GM21576 (cell line): ENCODE results near the gene MUC15.

Source experiments
- ATAC-seq: cut with Tn5 transposase; IDR thresholded peaks from one replicate; pipeline ENCODE4 v1.9.1; 2021; ENCODE audit warnings: mild to moderate bottlenecking, moderate library complexity; ENCODE audit not compliant: unreplicated experiment

MUC15 gene

GRCh38 chr11:26575946-26576345, 3.9 kb upstream of the MUC15 start:
- no peak for ATAC-seq

- no peak for ATAC-seq
Measured at GRCh38 chr11:26573896-26574295, 1.8 kb upstream of the MUC15 start.

GRCh38 chr11:26572770-26573402, 823 bp upstream of the MUC15 start:
- no peak for ATAC-seq

GRCh38 chr11:26569646-26570045, 2.4 kb downstream of the MUC15 start:
- no peak for ATAC-seq

GRCh38 chr11:26558190-26558589, 13.9 kb downstream of the MUC15 start:
- no peak for ATAC-seq

GRCh38 chr11:26557666-26558065, 14.4 kb downstream of the MUC15 start:
- no peak for ATAC-seq

GRCh38 chr11:26556582-26556981, 15.5 kb downstream of the MUC15 start:
- ATAC-seq = no peak

GRCh38 chr11:26554455-26554854, 17.6 kb downstream of the MUC15 start:
- no peak for ATAC-seq

GRCh38 chr11:26553182-26553581, 18.9 kb downstream of the MUC15 start:
- ATAC-seq = no peak

- ATAC-seq = no peak
Measured at GRCh38 chr11:26551186-26551801, 20.8 kb downstream of the MUC15 start.

- ATAC-seq = no peak
Measured at GRCh38 chr11:26550022-26550421, 22.0 kb downstream of the MUC15 start.

GRCh38 chr11:26549176-26549575, 22.9 kb downstream of the MUC15 start:
- no peak for ATAC-seq

GRCh38 chr11:26541870-26542269, 30.2 kb downstream of the MUC15 start:
- ATAC-seq = no peak

- ATAC-seq = no peak
Measured at GRCh38 chr11:26539517-26539916, 32.5 kb downstream of the MUC15 start.

- no peak for ATAC-seq
Measured at GRCh38 chr11:26537341-26537740, 34.7 kb downstream of the MUC15 start.

- no peak for ATAC-seq
Measured at GRCh38 chr11:26527685-26528084, 44.4 kb downstream of the MUC15 start.

GRCh38 chr11:26522912-26523610, 49.0 kb downstream of the MUC15 start:
- ATAC-seq = no peak

- no peak for ATAC-seq
Measured at GRCh38 chr11:26519469-26519868, 52.6 kb downstream of the MUC15 start.

- ATAC-seq = no peak
Measured at GRCh38 chr11:26512196-26512595, 59.9 kb downstream of the MUC15 start.

GRCh38 chr11:26510756-26511155, 61.3 kb downstream of the MUC15 start:
- no peak for ATAC-seq

GRCh38 chr11:26510164-26510563, 61.9 kb downstream of the MUC15 start:
- ATAC-seq = no peak
